Endothelial cell of umbilical vein (primary cell): ENCODE data around the gene ITGB1BP1. TPM values are rescaled to one million over a fixed set of nuclear protein-coding genes. Genes with fewer than 3 reads are reported as not detected.

Source experiments
- BruUV-seq: library from RNA; stranded (reverse); fragments of 400-500 nt; replicated peaks from 2 replicates; lab custom pipeline; 2021; lab: Mats Ljungman, UMichigan
- CTCF ChIA-PET: fragments of 300-600, 350-600 bp; sonication (Branson Sonifier 250); formaldehyde crosslinking; loops from one replicate; lab custom pipeline; 2021; ENCODE audit warnings: antibody characterized with exemption, inconsistent platforms; lab: Charles Lee
- POLR2A ChIA-PET: fragments of 300-600, 350-600 bp; sonication (Branson Sonifier 250); formaldehyde crosslinking; loops from one replicate; lab custom pipeline; 2021; ENCODE audit warnings: antibody characterized with exemption, inconsistent platforms; lab: Charles Lee
- DNase-seq: peaks from one replicate; pipeline ENCODE4 v3.0.0-alpha.2; 2011; ENCODE audit warnings: low read depth, low spot score
- FAIRE-seq: peaks from 2 replicates; lab custom pipeline; 2011; peaks lifted over from hg19 to GRCh38; lab: Jason Lieb, UNC
- H2AFZ ChIP-seq: 2 replicates; pipeline ENCODE4 v1.6.0; 2012; ENCODE audit warnings: low read depth, low read length, control low read depth, inconsistent platforms
- H3K27ac ChIP-seq: 2 replicates; pipeline ENCODE4 v1.5.1; 2011; ENCODE audit warnings: low read depth, mild to moderate bottlenecking, control low read depth, low read length, moderate library complexity; ENCODE audit not compliant: insufficient read depth
- H3K27me3 ChIP-seq, 2 experiments: 2 replicates each; pipeline versions ENCODE4 v1.6.0 to v1.6.1; 2011; ENCODE audit warnings: low read length in 2 of 2, mixed read lengths in 1 of 2; ENCODE audit not compliant: control insufficient read depth in 2 of 2, insufficient read depth in 2 of 2
- H3K36me3 ChIP-seq, 2 experiments: 2 replicates in 1 of 2; 3 replicates in 1 of 2; pipeline ENCODE4 v1.5.1; 2011; ENCODE audit warnings: low read length in 2 of 2, mild to moderate bottlenecking in 1 of 2, moderate library complexity in 1 of 2; ENCODE audit not compliant: control insufficient read depth in 2 of 2, insufficient read depth in 2 of 2; ENCODE audit errors: extremely low read depth in 1 of 2
- H3K4me1 ChIP-seq: 3 replicates; pipeline ENCODE4 v1.5.1; 2011; ENCODE audit warnings: mild to moderate bottlenecking, low read length; ENCODE audit not compliant: control insufficient read depth, insufficient read depth; ENCODE audit errors: extremely low read depth
- H3K4me2 ChIP-seq: 2 replicates; pipeline ENCODE4 v1.6.1; 2011; ENCODE audit warnings: low read length, control low read depth, mixed read lengths; ENCODE audit not compliant: insufficient read depth
- H3K4me3 ChIP-seq, 3 experiments: fragments of 200-600 bp in 1 of 3; sonication (generic), shearing (Covaris generic) in 1 of 3; replicated peaks in 1 of 3; 2 replicates each; pipeline ENCODE4 v1.5.1; 2011 to 2016; ENCODE audit warnings: control low read depth in 3 of 3, low read length in 3 of 3, mild to moderate bottlenecking in 2 of 3, inconsistent platforms in 1 of 3, low read depth in 1 of 3, moderate library complexity in 1 of 3; ENCODE audit not compliant: insufficient read depth in 1 of 3
- H3K79me2 ChIP-seq: 2 replicates; pipeline ENCODE4 v1.6.0; 2012; ENCODE audit warnings: low read length, inconsistent platforms; ENCODE audit not compliant: control insufficient read depth, insufficient read depth
- H3K9ac ChIP-seq: replicated peaks from 2 replicates; pipeline ENCODE3; 2011; ENCODE audit warnings: low read length, control low read depth; ENCODE audit not compliant: insufficient read depth; ENCODE audit errors: extremely low read depth
- H3K9me1 ChIP-seq: replicated peaks from 3 replicates; pipeline ENCODE4 v1.6.0; 2011; ENCODE audit warnings: mild to moderate bottlenecking, low read length; ENCODE audit not compliant: control insufficient read depth, insufficient read depth; ENCODE audit errors: extremely low read depth
- H3K9me3 ChIP-seq: replicated peaks from 2 replicates; pipeline ENCODE4 v1.5.1; 2012; ENCODE audit warnings: low read length, inconsistent platforms; ENCODE audit not compliant: control insufficient read depth, insufficient read depth
- H4K20me1 ChIP-seq: replicated peaks from 2 replicates; pipeline ENCODE3; 2011; ENCODE audit warnings: mild to moderate bottlenecking, low read length; ENCODE audit not compliant: control insufficient read depth, insufficient read depth; ENCODE audit errors: extremely low read depth
- EZH2 ChIP-seq: IDR thresholded peaks from 2 replicates; pipeline ENCODE4 v1.6.1; 2012; ENCODE audit warnings: borderline replicate concordance, low read depth, mild to moderate bottlenecking, moderate library complexity, low read length, inconsistent platforms; ENCODE audit not compliant: severe bottlenecking
- FOS ChIP-seq: IDR thresholded peaks from 2 replicates; pipeline ENCODE4 v1.6.1; 2011; ENCODE audit warnings: mild to moderate bottlenecking, low read length, moderate library complexity, borderline replicate concordance; ENCODE audit not compliant: insufficient read depth
- GATA2 ChIP-seq: IDR thresholded peaks from 2 replicates; pipeline ENCODE4 v1.7.0; 2011; ENCODE audit warnings: low read depth, mild to moderate bottlenecking, moderate library complexity, mixed read lengths, low read length; ENCODE audit not compliant: insufficient read length, insufficient read depth
- JUN ChIP-seq: IDR thresholded peaks from 2 replicates; pipeline ENCODE4 v1.6.1; 2011; ENCODE audit warnings: borderline replicate concordance, low read depth; ENCODE audit not compliant: insufficient read length, insufficient read depth
- MAX ChIP-seq: IDR thresholded peaks from 2 replicates; pipeline ENCODE4 v1.6.1; 2011; ENCODE audit not compliant: insufficient read depth, insufficient read length
- MYC ChIP-seq: IDR thresholded peaks from one replicate; pipeline ENCODE4 v1.6.1; 2011; ENCODE audit warnings: mild to moderate bottlenecking, low read depth, low read length
- POLR2A ChIP-seq: IDR thresholded peaks from 2 replicates; pipeline ENCODE4 v1.6.1; 2012; ENCODE audit warnings: low read depth, mild to moderate bottlenecking, control low read depth, low read length
- POLR2AphosphoS5 ChIP-seq: IDR thresholded peaks from 2 replicates; pipeline ENCODE4 v1.6.1; 2012; ENCODE audit warnings: low read depth, mild to moderate bottlenecking, control low read depth, low read length, moderate library complexity; ENCODE audit not compliant: insufficient read depth
- dilution Hi-C: fragments of 300-500 bp; cut with MboI; formaldehyde crosslinking; loops from one replicate; pipeline ENCODE4 v1.15.0; 2019; ENCODE audit warnings: low sequenced_read_pairs; ENCODE audit not compliant: extremely low pct_ligation_motif_present
- intact Hi-C: fragments of 100-400 bp; cut with micrococcal nuclease; formaldehyde crosslinking; loops from one replicate; pipeline ENCODE4 v1.10.0; 2022
- polyA plus RNA-seq, 4 experiments: library from polyadenylated mRNA; depleted of rRNA in 3 of 4; stranded (reverse) in 3 of 4; unstranded in 1 of 4; fragments of >200 nt; gene quantifications; 2 replicates each; pipeline versions ENCODE4 v1.2.1 to v1.2.3, GENCODE V29; 2011 to 2012; ENCODE audit warnings: missing spikeins in 1 of 4
- total RNA-seq: library from RNA; stranded (reverse); gene quantifications from 2 replicates; pipeline ENCODE4 v1.2.3, GENCODE V29; 2021
- TF ChIP-seq, protein P1 (sequence below), 2 donors: IDR thresholded peaks; 1 replicate in 1 of 2; 2 replicates in 1 of 2; pipeline ENCODE4 v1.5.1; 2011; ENCODE audit warnings: low read length in 2 of 2, mild to moderate bottlenecking in 2 of 2, moderate library complexity in 2 of 2, control low read depth in 1 of 2, inconsistent platforms in 1 of 2, low read depth in 1 of 2; ENCODE audit not compliant: insufficient read depth in 1 of 2; ENCODE audit errors: extremely low read depth in 1 of 2

Gene ITGB1BP1
- total and polyA plus RNA-seq, 2 donors (not counting 3 experiments of a cell fraction or from before 2014, with no cell fraction given), result 45.0 to 170 TPM

DNA sequence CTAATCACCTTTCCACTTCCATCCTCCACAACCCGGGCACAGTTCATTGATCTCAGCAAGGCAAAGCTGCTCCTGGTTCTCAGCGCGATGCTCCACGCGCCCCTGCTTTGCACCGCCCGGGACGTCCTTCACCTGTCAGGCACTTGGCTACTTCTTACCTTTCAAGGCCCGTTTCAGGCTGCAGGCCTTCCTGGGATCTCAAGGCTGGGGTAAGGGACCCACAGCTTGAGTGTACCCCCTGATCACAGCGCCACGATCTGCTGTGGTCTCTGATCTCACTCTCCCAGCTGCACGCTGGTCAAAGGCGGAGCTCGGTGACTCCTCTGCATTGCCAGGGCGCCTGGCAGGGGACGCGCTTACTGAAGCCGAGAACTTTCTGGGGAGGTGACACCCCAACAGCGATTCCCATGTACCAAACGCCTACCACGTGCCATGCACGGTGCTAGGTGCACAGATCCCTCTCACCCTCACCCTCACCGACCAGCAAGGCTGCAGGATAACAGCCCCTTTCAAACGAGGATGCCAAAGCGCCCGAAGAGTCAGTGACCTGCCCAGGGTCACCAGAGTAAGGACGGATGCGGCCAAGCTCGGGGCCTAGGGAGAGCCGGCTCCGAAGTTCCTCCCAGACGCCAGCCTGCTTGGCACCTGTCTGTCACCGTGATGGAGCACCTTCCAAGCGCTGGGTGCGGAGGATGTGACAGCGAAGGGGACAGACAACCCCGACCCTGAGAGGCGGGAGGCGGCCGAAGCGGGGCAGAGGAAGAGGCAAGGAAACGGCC lies 818 bp downstream of the ITGB1BP1 start:
- dilution Hi-C loops (no loop called here), intact Hi-C loops (loop anchor here (1.0 to 5.0 kb wide), 5 partner anchors 53 to 280 kb away; partner anchors contain the start of genes ASAP2 and YWHAQ)
- Histone ChIP-seq H3K9me1 (no peaks in the 10 kb centered on the region), H3K9me3 (no peaks in the 10 kb centered on the region), H3K79me2 (peaks cover 52% of the 10 kb centered on the region), H3K4me2 (peak overlapping the region; percentile 56), H2AFZ (peak overlapping the region; percentile 5), H4K20me1 (no peaks in the 10 kb centered on the region), H3K4me1 (peaks cover 16% of the 10 kb centered on the region), H3K4me3 (peak overlapping the region; percentile 10 to 98 (median 75)), H3K9ac (peak overlapping the region; percentile 90), H3K27ac (peak overlapping the region; percentile 62), H3K27me3 (no peaks in the 10 kb centered on the region), H3K36me3 (no peaks in the 10 kb centered on the region)
- TSS peak; percentile 13 for BruUV-seq
- FAIRE-seq, result peak; percentile 18
- POLR2A ChIA-PET, result no interaction called here
- CTCF ChIA-PET, result interaction anchor here (0.8 to 1.6 kb wide), 3 partner anchors 24 to 279 kb away, joined by 3 read pairs; no protein-coding TSS in a partner anchor
- TF ChIP-seq FOS (no peak), MYC (no peak), POLR2AphosphoS5 (no peak), EZH2 (no peak), POLR2A (no peak), JUN (no peak), MAX (no peak), GATA2 (no peak)
- TF ChIP-seq, protein P1, sequence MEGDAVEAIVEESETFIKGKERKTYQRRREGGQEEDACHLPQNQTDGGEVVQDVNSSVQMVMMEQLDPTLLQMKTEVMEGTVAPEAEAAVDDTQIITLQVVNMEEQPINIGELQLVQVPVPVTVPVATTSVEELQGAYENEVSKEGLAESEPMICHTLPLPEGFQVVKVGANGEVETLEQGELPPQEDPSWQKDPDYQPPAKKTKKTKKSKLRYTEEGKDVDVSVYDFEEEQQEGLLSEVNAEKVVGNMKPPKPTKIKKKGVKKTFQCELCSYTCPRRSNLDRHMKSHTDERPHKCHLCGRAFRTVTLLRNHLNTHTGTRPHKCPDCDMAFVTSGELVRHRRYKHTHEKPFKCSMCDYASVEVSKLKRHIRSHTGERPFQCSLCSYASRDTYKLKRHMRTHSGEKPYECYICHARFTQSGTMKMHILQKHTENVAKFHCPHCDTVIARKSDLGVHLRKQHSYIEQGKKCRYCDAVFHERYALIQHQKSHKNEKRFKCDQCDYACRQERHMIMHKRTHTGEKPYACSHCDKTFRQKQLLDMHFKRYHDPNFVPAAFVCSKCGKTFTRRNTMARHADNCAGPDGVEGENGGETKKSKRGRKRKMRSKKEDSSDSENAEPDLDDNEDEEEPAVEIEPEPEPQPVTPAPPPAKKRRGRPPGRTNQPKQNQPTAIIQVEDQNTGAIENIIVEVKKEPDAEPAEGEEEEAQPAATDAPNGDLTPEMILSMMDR (IDR thresholded peaks at IDR 0.05; ENCODE audit: extremely low read depth in 1 of 2, insufficient read depth in 1 of 2, low read depth in 1 of 2, low read length in 2 of 2), result no peak
- peak; percentile 45 for DNase-seq
